GM23338 (cell line): ENCODE data around the gene MYO9B. TPM values are rescaled to one million over a fixed set of nuclear protein-coding genes. Genes with fewer than 3 reads are reported as not detected.

Experiments used
- ATAC-seq: fragments of 200-7000 bp; cut with Tn5 transposase; 3 replicates; pipeline ENCODE4 v1.9.1; 2020
- DNase-seq: peaks from one replicate; pipeline ENCODE4 v3.0.0-alpha.2; 2015; ENCODE audit warnings: low spot score
- H2AFZ ChIP-seq: fragments of 200-600 bp; sonication (generic); 2 replicates; pipeline ENCODE4 v1.8.0; 2016; ENCODE audit warnings: antibody characterized with exemption, mild to moderate bottlenecking, moderate library complexity
- H3F3A ChIP-seq: fragments of 200-600 bp; sonication (generic); replicated peaks from 2 replicates; pipeline ENCODE4 v1.8.0; 2017; ENCODE audit warnings: antibody characterized with exemption, mixed run types, low read depth
- H3K27ac ChIP-seq: fragments of 200-600 bp; sonication (generic); 2 replicates; pipeline ENCODE4 v1.6.1; 2016; ENCODE audit warnings: low read depth
- H3K27me3 ChIP-seq: fragments of 200-600 bp; sonication (generic); 2 replicates; pipeline ENCODE4 v1.8.0; 2016; ENCODE audit warnings: mild to moderate bottlenecking, mixed run types, moderate library complexity; ENCODE audit not compliant: insufficient read depth
- H3K36me3 ChIP-seq: fragments of 200-600 bp; sonication (generic); 2 replicates; pipeline ENCODE4 v1.8.0; 2016; ENCODE audit warnings: mild to moderate bottlenecking; ENCODE audit not compliant: insufficient read depth
- H3K4me1 ChIP-seq: fragments of 200-600 bp; sonication (generic); 2 replicates; pipeline ENCODE4 v1.8.0; 2016; ENCODE audit warnings: mild to moderate bottlenecking, moderate library complexity; ENCODE audit not compliant: insufficient read depth
- H3K4me2 ChIP-seq: fragments of 200-600 bp; sonication (generic); 2 replicates; pipeline ENCODE4 v1.7.1; 2017; ENCODE audit warnings: mixed run types
- H3K4me3 ChIP-seq: fragments of 200-600 bp; sonication (generic); 2 replicates; pipeline ENCODE4 v1.6.1; 2016; ENCODE audit warnings: mixed run types
- H3K79me2 ChIP-seq: fragments of 200-600 bp; sonication (generic); replicated peaks from 2 replicates; pipeline ENCODE4 v1.8.0; 2017; ENCODE audit warnings: mild to moderate bottlenecking; ENCODE audit not compliant: insufficient read depth
- H3K9me2 ChIP-seq: fragments of 200-600 bp; sonication (generic); 2 replicates; pipeline ENCODE4 v1.8.0; 2017; ENCODE audit not compliant: insufficient read depth
- H4K20me1 ChIP-seq: fragments of 200-600 bp; sonication (generic); replicated peaks from 2 replicates; pipeline ENCODE4 v1.8.0; 2017; ENCODE audit warnings: mild to moderate bottlenecking; ENCODE audit not compliant: insufficient read depth
- H3K27ac Mint-ChIP-seq: 2 replicates; pipeline ENCODE4 v1.8.0; 2020; ENCODE audit warnings: inconsistent platforms, mild to moderate bottlenecking, moderate library complexity, mixed read lengths
- H3K27me3 Mint-ChIP-seq: 3 replicates; pipeline ENCODE4 v1.8.0; 2022; ENCODE audit warnings: low read depth, mild to moderate bottlenecking, moderate library complexity, mixed read lengths, inconsistent platforms; ENCODE audit not compliant: insufficient read depth, poor library complexity
- H3K36me3 Mint-ChIP-seq: 3 replicates; pipeline ENCODE4 v1.8.0; 2021; ENCODE audit warnings: low read depth, mild to moderate bottlenecking, inconsistent platforms, moderate library complexity, mixed read lengths
- H3K4me1 Mint-ChIP-seq: 3 replicates; pipeline ENCODE4 v1.8.0; 2020; ENCODE audit warnings: mild to moderate bottlenecking, inconsistent platforms, mixed read lengths
- H3K4me3 Mint-ChIP-seq: 3 replicates; pipeline ENCODE4 v1.8.0; 2021; ENCODE audit warnings: moderate library complexity, mild to moderate bottlenecking, inconsistent platforms, mixed read lengths
- H3K9me3 Mint-ChIP-seq: 3 replicates; pipeline ENCODE4 v1.8.0; 2020; ENCODE audit warnings: moderate library complexity, mild to moderate bottlenecking, inconsistent platforms, mixed read lengths
- CREB1 ChIP-seq: fragments of 250-450 bp; sonication (Bioruptor Pico); IDR thresholded peaks from 2 replicates; pipeline ENCODE4 v1.5.0; 2020; ENCODE audit warnings: low read depth, mild to moderate bottlenecking, moderate library complexity
- EZH2 ChIP-seq: fragments of 200-600 bp; sonication (generic); IDR thresholded peaks from one replicate; pipeline ENCODE4 v1.8.0; 2017; ENCODE audit warnings: antibody characterized with exemption, mild to moderate bottlenecking, low read depth; ENCODE audit not compliant: unreplicated experiment
- JUNB ChIP-seq: IDR thresholded peaks from one replicate; pipeline ENCODE4 v1.6.1; 2016; ENCODE audit warnings: antibody characterized with exemption; ENCODE audit not compliant: unreplicated experiment
- NANOG ChIP-seq: IDR thresholded peaks from 2 replicates; pipeline ENCODE4 v1.6.1; 2016; ENCODE audit warnings: antibody characterized with exemption, borderline replicate concordance
- ZNF114 ChIP-seq: fragments of 250-450 bp; sonication (Bioruptor Pico); IDR thresholded peaks from 2 replicates; pipeline ENCODE4 v1.5.0; 2020; ENCODE audit warnings: mild to moderate bottlenecking, moderate library complexity
- polyA plus RNA-seq: library from polyadenylated mRNA; unstranded; fragments of >200 nt; fragmentation: Nextera tagmentation; extraction: Ambion mirVana; gene quantifications from 2 replicates; pipeline ENCODE4 v1.2.1, GENCODE V29; 2016
- total RNA-seq: library from RNA; depleted of rRNA; stranded (reverse); fragments of >200 nt; shearing (Covaris generic); gene quantifications from 2 replicates; pipeline ENCODE4 v1.2.3, GENCODE V29; 2014
- TF ChIP-seq, protein P1 (sequence below), 2 experiments: fragments of 200-600 bp in 1 of 2; sonication (generic) in 1 of 2; conservative IDR thresholded peaks; 2 replicates each; pipeline versions ENCODE4 v1.5.1 to v1.6.1; 2016 to 2017; ENCODE audit warnings: antibody characterized with exemption in 2 of 2, low read depth in 2 of 2, mild to moderate bottlenecking in 2 of 2, moderate library complexity in 1 of 2
- TF ChIP-seq, protein P2 (sequence below): IDR thresholded peaks from 2 replicates; pipeline ENCODE4 v1.6.1; 2016; ENCODE audit warnings: antibody characterized with exemption
- TF ChIP-seq, protein P3 (sequence below): fragments of 250-450 bp; sonication (Bioruptor Pico); IDR thresholded peaks from 2 replicates; pipeline ENCODE4 v1.5.0; 2020; ENCODE audit warnings: mild to moderate bottlenecking, moderate library complexity

MYO9B gene
- total and polyA plus RNA-seq, 2 experiments from 2014 or later = 28.7 to 61.3 TPM

GRCh38 chr19:17220207-17220758 is 144.7 kb downstream of the MYO9B start:
- Histone ChIP-seq H3K4me3 (no peak overlapping the region), H3K4me2 (no peak overlapping the region), H2AFZ (no peak overlapping the region), H3F3A (peaks cover 7% of the 10 kb centered on the region), H3K79me2 (no peaks in the 10 kb centered on the region), H3K27ac (no peak overlapping the region), H3K4me1 (no peaks in the 10 kb centered on the region), H3K36me3 (peaks cover 5% of the 10 kb centered on the region; the same call in 1 of the 2 replicates), H3K9me2 (no peaks in the 10 kb centered on the region), H4K20me1 (no peaks in the 10 kb centered on the region), H3K27me3 (no peaks in the 10 kb centered on the region)
- H3K36me3 Mint-ChIP-seq = peaks cover 24% of the 10 kb centered on the region
- ATAC-seq = no peak
- no peaks in the 10 kb centered on the region; the same call in 2 of the 3 replicates for H3K9me3 Mint-ChIP-seq
- no peak for DNase-seq
- TF ChIP-seq CREB1 = no peak
- TF ChIP-seq JUNB = no peak
- TF ChIP-seq EZH2 = no peak
- TF ChIP-seq, protein P1, sequence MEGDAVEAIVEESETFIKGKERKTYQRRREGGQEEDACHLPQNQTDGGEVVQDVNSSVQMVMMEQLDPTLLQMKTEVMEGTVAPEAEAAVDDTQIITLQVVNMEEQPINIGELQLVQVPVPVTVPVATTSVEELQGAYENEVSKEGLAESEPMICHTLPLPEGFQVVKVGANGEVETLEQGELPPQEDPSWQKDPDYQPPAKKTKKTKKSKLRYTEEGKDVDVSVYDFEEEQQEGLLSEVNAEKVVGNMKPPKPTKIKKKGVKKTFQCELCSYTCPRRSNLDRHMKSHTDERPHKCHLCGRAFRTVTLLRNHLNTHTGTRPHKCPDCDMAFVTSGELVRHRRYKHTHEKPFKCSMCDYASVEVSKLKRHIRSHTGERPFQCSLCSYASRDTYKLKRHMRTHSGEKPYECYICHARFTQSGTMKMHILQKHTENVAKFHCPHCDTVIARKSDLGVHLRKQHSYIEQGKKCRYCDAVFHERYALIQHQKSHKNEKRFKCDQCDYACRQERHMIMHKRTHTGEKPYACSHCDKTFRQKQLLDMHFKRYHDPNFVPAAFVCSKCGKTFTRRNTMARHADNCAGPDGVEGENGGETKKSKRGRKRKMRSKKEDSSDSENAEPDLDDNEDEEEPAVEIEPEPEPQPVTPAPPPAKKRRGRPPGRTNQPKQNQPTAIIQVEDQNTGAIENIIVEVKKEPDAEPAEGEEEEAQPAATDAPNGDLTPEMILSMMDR (conservative IDR thresholded peaks at IDR 0.05; ENCODE audit: low read depth in 2 of 2) = no peak
- TF ChIP-seq, protein P2, sequence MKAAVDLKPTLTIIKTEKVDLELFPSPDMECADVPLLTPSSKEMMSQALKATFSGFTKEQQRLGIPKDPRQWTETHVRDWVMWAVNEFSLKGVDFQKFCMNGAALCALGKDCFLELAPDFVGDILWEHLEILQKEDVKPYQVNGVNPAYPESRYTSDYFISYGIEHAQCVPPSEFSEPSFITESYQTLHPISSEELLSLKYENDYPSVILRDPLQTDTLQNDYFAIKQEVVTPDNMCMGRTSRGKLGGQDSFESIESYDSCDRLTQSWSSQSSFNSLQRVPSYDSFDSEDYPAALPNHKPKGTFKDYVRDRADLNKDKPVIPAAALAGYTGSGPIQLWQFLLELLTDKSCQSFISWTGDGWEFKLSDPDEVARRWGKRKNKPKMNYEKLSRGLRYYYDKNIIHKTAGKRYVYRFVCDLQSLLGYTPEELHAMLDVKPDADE = no peak
- no peak for TF ChIP-seq NANOG
- TF ChIP-seq, protein P3, sequence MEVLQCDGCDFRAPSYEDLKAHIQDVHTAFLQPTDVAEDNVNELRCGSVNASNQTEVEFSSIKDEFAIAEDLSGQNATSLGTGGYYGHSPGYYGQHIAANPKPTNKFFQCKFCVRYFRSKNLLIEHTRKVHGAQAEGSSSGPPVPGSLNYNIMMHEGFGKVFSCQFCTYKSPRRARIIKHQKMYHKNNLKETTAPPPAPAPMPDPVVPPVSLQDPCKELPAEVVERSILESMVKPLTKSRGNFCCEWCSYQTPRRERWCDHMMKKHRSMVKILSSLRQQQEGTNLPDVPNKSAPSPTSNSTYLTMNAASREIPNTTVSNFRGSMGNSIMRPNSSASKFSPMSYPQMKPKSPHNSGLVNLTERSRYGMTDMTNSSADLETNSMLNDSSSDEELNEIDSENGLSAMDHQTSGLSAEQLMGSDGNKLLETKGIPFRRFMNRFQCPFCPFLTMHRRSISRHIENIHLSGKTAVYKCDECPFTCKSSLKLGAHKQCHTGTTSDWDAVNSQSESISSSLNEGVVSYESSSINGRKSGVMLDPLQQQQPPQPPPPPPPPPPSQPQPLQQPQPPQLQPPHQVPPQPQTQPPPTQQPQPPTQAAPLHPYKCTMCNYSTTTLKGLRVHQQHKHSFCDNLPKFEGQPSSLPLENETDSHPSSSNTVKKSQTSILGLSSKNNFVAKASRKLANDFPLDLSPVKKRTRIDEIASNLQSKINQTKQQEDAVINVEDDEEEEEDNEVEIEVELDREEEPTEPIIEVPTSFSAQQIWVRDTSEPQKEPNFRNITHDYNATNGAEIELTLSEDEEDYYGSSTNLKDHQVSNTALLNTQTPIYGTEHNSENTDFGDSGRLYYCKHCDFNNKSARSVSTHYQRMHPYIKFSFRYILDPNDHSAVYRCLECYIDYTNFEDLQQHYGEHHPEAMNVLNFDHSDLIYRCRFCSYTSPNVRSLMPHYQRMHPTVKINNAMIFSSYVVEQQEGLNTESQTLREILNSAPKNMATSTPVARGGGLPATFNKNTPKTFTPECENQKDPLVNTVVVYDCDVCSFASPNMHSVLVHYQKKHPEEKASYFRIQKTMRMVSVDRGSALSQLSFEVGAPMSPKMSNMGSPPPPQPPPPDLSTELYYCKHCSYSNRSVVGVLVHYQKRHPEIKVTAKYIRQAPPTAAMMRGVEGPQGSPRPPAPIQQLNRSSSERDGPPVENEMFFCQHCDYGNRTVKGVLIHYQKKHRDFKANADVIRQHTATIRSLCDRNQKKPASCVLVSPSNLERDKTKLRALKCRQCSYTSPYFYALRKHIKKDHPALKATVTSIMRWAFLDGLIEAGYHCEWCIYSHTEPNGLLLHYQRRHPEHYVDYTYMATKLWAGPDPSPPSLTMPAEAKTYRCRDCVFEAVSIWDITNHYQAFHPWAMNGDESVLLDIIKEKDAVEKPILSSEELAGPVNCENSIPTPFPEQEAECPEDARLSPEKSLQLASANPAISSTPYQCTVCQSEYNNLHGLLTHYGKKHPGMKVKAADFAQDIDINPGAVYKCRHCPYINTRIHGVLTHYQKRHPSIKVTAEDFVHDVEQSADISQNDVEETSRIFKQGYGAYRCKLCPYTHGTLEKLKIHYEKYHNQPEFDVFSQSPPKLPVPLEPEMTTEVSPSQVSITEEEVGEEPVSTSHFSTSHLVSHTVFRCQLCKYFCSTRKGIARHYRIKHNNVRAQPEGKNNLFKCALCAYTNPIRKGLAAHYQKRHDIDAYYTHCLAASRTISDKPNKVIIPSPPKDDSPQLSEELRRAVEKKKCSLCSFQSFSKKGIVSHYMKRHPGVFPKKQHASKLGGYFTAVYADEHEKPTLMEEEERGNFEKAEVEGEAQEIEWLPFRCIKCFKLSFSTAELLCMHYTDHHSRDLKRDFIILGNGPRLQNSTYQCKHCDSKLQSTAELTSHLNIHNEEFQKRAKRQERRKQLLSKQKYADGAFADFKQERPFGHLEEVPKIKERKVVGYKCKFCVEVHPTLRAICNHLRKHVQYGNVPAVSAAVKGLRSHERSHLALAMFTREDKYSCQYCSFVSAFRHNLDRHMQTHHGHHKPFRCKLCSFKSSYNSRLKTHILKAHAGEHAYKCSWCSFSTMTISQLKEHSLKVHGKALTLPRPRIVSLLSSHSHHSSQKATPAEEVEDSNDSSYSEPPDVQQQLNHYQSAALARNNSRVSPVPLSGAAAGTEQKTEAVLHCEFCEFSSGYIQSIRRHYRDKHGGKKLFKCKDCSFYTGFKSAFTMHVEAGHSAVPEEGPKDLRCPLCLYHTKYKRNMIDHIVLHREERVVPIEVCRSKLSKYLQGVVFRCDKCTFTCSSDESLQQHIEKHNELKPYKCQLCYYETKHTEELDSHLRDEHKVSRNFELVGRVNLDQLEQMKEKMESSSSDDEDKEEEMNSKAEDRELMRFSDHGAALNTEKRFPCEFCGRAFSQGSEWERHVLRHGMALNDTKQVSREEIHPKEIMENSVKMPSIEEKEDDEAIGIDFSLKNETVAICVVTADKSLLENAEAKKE (CRISPR knock-in tag) = no peak
- TF ChIP-seq ZNF114 (CRISPR knock-in tag) = no peak
- H3K27ac Mint-ChIP-seq = no peak overlapping the region
- H3K27me3 Mint-ChIP-seq = peaks cover 10% of the 10 kb centered on the region
- H3K4me3 Mint-ChIP-seq = no peak overlapping the region
- H3K4me1 Mint-ChIP-seq = peaks cover 6% of the 10 kb centered on the region
